Right atrium auricular region (tissue), 2 donors: Measurements from ENCODE around the gene MMP25. TPM values are rescaled to one million over a fixed set of nuclear protein-coding genes. Genes with fewer than 3 reads are reported as not detected.

Experiments used
- DNase-seq: peaks from one replicate; pipeline ENCODE4 v3.0.0-alpha.2; 2019; ENCODE audit warnings: low spot score
- H3K27ac ChIP-seq, 2 donors: fragments of 200-600 bp; sonication (generic); 1 replicate in 1 of 2; 2 replicates in 1 of 2; pipeline ENCODE4 v1.5.1; 2016 to 2019
- H3K27me3 ChIP-seq, 2 donors: fragments of 200-600 bp; sonication (generic); one replicate each; pipeline versions ENCODE4 v1.5.1 to v1.6.0; 2017 to 2019
- H3K36me3 ChIP-seq: fragments of 200-600 bp; sonication (generic); one replicate; pipeline ENCODE4 v1.5.1; 2016
- H3K4me1 ChIP-seq, 2 donors: fragments of 200-600 bp; sonication (generic); one replicate each; pipeline versions ENCODE4 v1.5.1 to v1.6.0; 2017 to 2019
- H3K4me3 ChIP-seq, 2 donors: fragments of 200-600 bp; sonication (generic); 1 replicate in 1 of 2; 2 replicates in 1 of 2; pipeline ENCODE4 v1.5.1; 2017 to 2019; ENCODE audit warnings: mild to moderate bottlenecking in 1 of 2, moderate library complexity in 1 of 2
- H3K9me3 ChIP-seq, 2 donors: fragments of 200-600 bp; sonication (generic); one replicate each; pipeline ENCODE4 v1.5.1; 2019
- CTCF ChIP-seq, 2 donors: fragments of 200-600 bp; sonication (generic); IDR thresholded peaks; one replicate each; pipeline ENCODE4 v1.5.1; 2019; ENCODE audit warnings: antibody characterized with exemption in 2 of 2
- total RNA-seq, 2 donors: library from RNA; depleted of rRNA; stranded (reverse); fragments of >200 nt; gene quantifications; one replicate each; pipeline ENCODE4 v1.1.0, GENCODE V29; 2016

Gene MMP25
- total RNA-seq, 2 donors from 2014 or later, result 0.30 to 1.7 TPM

- Histone ChIP-seq H3K36me3 (no peaks in the 10 kb centered on the region), H3K9me3 (no peaks in the 10 kb centered on the region), H3K27ac (no peak overlapping the region), H3K4me3 (no peak overlapping the region), H3K27me3 (peaks cover 11 to 36% of the 10 kb centered on the region in 2 donors), H3K4me1 (peaks cover 0 to 12% of the 10 kb centered on the region in 2 donors)
- no peak for DNase-seq
- no peak for TF ChIP-seq CTCF (IDR thresholded peaks at IDR 0.05)
Observed at GRCh38 chr16:3038256-3038655, 8.1 kb upstream of the MMP25 start.

- no peak overlapping the region for H3K4me3 ChIP-seq
- H3K9me3 ChIP-seq, result no peaks in the 10 kb centered on the region
- TF ChIP-seq CTCF (IDR thresholded peaks at IDR 0.05), result no peak
- no peaks in the 10 kb centered on the region for H3K36me3 ChIP-seq
- no peak for DNase-seq
- peaks cover 17 to 37% of the 10 kb centered on the region in 2 donors for H3K27me3 ChIP-seq
- H3K27ac ChIP-seq, result no peak overlapping the region
- H3K4me1 ChIP-seq, result peaks cover 0 to 12% of the 10 kb centered on the region in 2 donors
Observed at GRCh38 chr16:3038896-3039295, 7.5 kb upstream of the MMP25 start.

- no peak for DNase-seq
- peaks cover 0 to 22% of the 10 kb centered on the region in 2 donors for H3K4me1 ChIP-seq
- no peaks in the 10 kb centered on the region for H3K9me3 ChIP-seq
- H3K27me3 ChIP-seq, result peaks cover 23 to 50% of the 10 kb centered on the region in 2 donors
- no peaks in the 10 kb centered on the region for H3K36me3 ChIP-seq
- H3K27ac ChIP-seq, result no peak overlapping the region
- H3K4me3 ChIP-seq, result no peak overlapping the region
- TF ChIP-seq CTCF (IDR thresholded peaks at IDR 0.05), result no peak
Observed at GRCh38 chr16:3042376-3042775, 4.0 kb upstream of the MMP25 start.

GRCh38 chr16:3044708-3045107 lies 1.7 kb upstream of the MMP25 start:
- no peak for DNase-seq
- H3K36me3 ChIP-seq, result no peaks in the 10 kb centered on the region
- peaks cover 23 to 35% of the 10 kb centered on the region in 2 donors for H3K27me3 ChIP-seq
- H3K4me1 ChIP-seq, result peaks cover 0 to 22% of the 10 kb centered on the region in 2 donors
- H3K9me3 ChIP-seq, result no peaks in the 10 kb centered on the region
- no peak for TF ChIP-seq CTCF (IDR thresholded peaks at IDR 0.05)
- H3K27ac ChIP-seq, result no peak overlapping the region
- no peak overlapping the region for H3K4me3 ChIP-seq

GRCh38 chr16:3046641-3047386 lies 453 bp downstream of the MMP25 start:
- peaks cover 23 to 35% of the 10 kb centered on the region in 2 donors for H3K27me3 ChIP-seq
- peak overlapping the region in 1 of 2 donors; percentile 48 for H3K4me3 ChIP-seq
- H3K9me3 ChIP-seq, result no peaks in the 10 kb centered on the region
- H3K36me3 ChIP-seq, result no peaks in the 10 kb centered on the region
- H3K27ac ChIP-seq, result no peak overlapping the region
- no peak for DNase-seq
- no peak for TF ChIP-seq CTCF (IDR thresholded peaks at IDR 0.05)
- H3K4me1 ChIP-seq, result peaks cover 0 to 22% of the 10 kb centered on the region in 2 donors

GRCh38 chr16:3047387-3047720 lies 993 bp downstream of the MMP25 start:
- no peak for TF ChIP-seq CTCF (IDR thresholded peaks at IDR 0.05)
- peaks cover 0 to 22% of the 10 kb centered on the region in 2 donors for H3K4me1 ChIP-seq
- H3K9me3 ChIP-seq, result no peaks in the 10 kb centered on the region
- DNase-seq, result no peak
- H3K4me3 ChIP-seq, result no peak overlapping the region
- no peaks in the 10 kb centered on the region for H3K36me3 ChIP-seq
- peaks cover 23 to 35% of the 10 kb centered on the region in 2 donors for H3K27me3 ChIP-seq
- no peak overlapping the region for H3K27ac ChIP-seq
